IPS-11a (cell line): ENCODE measurements around the gene SNX32.

Experiments
- H3K4me3 ChIP-seq: one replicate; pipeline ENCODE4 v1.5.1; 2013; ENCODE audit warnings: low read depth, low read length, control low read depth

The SNX32 gene

GRCh38 chr11:65854852-65855837 is 21.4 kb downstream of the SNX32 start:
- no peak overlapping the region for H3K4me3 ChIP-seq

- no peak overlapping the region for H3K4me3 ChIP-seq
Measured at GRCh38 chr11:65855927-65856363, 22.2 kb downstream of the SNX32 start.

GRCh38 chr11:65856689-65857499 is 23.1 kb downstream of the SNX32 start:
- H3K4me3 ChIP-seq = peak overlapping the region; percentile 93

- H3K4me3 ChIP-seq = peak overlapping the region; percentile 93
Measured at GRCh38 chr11:65857500-65857852, 23.7 kb downstream of the SNX32 start.

GRCh38 chr11:65857853-65858680 is 24.3 kb downstream of the SNX32 start, which contains the start of gene CFL1:
Gene CFL1, minus strand, starts transcription at chr11:65858180. Its CDS starts 81 bp downstream, at chr11:65858099.
- H3K4me3 ChIP-seq = peak within 1 kb of the TSS; percentile 93

- peak overlapping the region; percentile 44 for H3K4me3 ChIP-seq
Measured at GRCh38 chr11:65858681-65859087, 24.9 kb downstream of the SNX32 start.

GRCh38 chr11:65859095-65859811 is 25.5 kb downstream of the SNX32 start:
- H3K4me3 ChIP-seq = peak overlapping the region; percentile 91

- H3K4me3 ChIP-seq = peak overlapping the region; percentile 91
Measured at GRCh38 chr11:65859812-65860277, 26.1 kb downstream of the SNX32 start.

- H3K4me3 ChIP-seq = peak within 1 kb of the TSS; percentile 91
Measured at GRCh38 chr11:65860278-65861164, 26.8 kb downstream of the SNX32 start, which contains the start of gene MUS81. Gene MUS81, plus strand, starts transcription at chr11:65860433. Its CDS starts 321 bp downstream, at chr11:65860754.

- H3K4me3 ChIP-seq = peak overlapping the region; percentile 91
Measured at GRCh38 chr11:65861165-65861505, 27.4 kb downstream of the SNX32 start.

- H3K4me3 ChIP-seq = peak overlapping the region; percentile 91
Measured at GRCh38 chr11:65861533-65862183, 27.9 kb downstream of the SNX32 start.

- H3K4me3 ChIP-seq = no peak overlapping the region
Measured at GRCh38 chr11:65862191-65862735, 28.5 kb downstream of the SNX32 start.

GRCh38 chr11:65862941-65863888 is 29.5 kb downstream of the SNX32 start:
- H3K4me3 ChIP-seq = no peak overlapping the region

- no peak overlapping the region for H3K4me3 ChIP-seq
Measured at GRCh38 chr11:65863889-65864705, 30.3 kb downstream of the SNX32 start.

GRCh38 chr11:65864706-65865471 is 31.1 kb downstream of the SNX32 start:
- no peak overlapping the region for H3K4me3 ChIP-seq
